ENCODE data around the gene ZNF609. TPM values are rescaled to one million over a fixed set of nuclear protein-coding genes. Genes with fewer than 3 reads are reported as not detected.

ZNF609 gene
- total RNA-seq, 2 donors from 2014 or later = 13.4 to 23.7 TPM

GRCh38 chr15:64581408-64581761, 121.0 kb downstream of the ZNF609 start:
- H3K9me3 ChIP-seq = peaks cover 0 to 17% of the 10 kb centered on the region in 2 donors
- TF ChIP-seq CTCF (IDR thresholded peaks at IDR 0.05) = no peak
- H3K27me3 ChIP-seq = no peaks in the 10 kb centered on the region
- DNase-seq (ENCODE audit: low spot score) = no peak
- H3K4me1 ChIP-seq = peaks cover 0 to 13% of the 10 kb centered on the region in 2 donors
- H3K36me3 ChIP-seq = no peaks in the 10 kb centered on the region
- no peak overlapping the region for H3K4me3 ChIP-seq
- H3K27ac ChIP-seq = no peak overlapping the region

DNA sequence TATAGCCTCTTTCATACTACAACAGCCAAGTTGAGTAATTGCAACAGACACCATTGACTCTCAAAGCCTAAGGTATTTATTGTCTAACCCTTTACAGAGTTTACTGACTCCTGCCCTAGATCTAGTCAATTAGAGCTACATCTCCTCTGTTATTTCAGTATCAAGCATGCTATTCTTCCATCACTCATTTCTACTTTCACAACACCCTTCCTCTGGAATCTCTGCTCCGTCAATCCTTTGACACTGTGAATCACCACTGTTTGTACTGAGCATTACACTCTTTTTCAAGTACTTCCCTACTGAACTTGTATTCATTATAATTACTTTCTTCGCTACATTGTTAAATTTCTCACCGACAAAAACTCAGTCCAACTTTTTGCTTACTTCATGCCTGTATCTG, 121.8 kb downstream of the ZNF609 start:
- Histone ChIP-seq H3K27me3 (no peaks in the 10 kb centered on the region), H3K27ac (no peak overlapping the region), H3K36me3 (no peaks in the 10 kb centered on the region), H3K4me1 (peaks cover 0 to 20% of the 10 kb centered on the region in 2 donors), H3K4me3 (no peak overlapping the region), H3K9me3 (peaks cover 0 to 17% of the 10 kb centered on the region in 2 donors)
- DNase-seq (ENCODE audit: low spot score) = no peak
- no peak for TF ChIP-seq CTCF (IDR thresholded peaks at IDR 0.05)

DNA sequence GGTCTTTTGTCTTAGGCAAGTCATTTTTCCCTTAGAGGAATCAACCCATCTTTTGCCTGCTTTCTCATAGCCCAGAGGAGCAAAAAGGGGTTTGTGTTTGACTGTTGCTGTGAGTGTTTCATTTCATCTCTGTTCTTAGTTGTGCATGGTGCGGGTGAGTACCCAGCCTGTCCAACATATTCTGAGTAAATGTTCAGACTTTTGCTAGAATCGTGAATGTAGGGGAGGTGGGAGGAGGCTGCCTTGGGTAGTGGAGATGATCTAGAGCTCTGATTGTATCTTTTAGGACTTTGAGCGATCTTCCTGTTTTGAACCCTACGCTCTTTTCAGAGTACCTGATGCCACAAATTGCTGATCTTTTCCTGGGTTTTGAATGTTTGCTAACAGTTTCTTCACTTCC, 123.1 kb downstream of the ZNF609 start:
- no peak for TF ChIP-seq CTCF (IDR thresholded peaks at IDR 0.05)
- Histone ChIP-seq H3K27ac (no peak overlapping the region), H3K4me1 (peaks cover 0 to 21% of the 10 kb centered on the region in 2 donors), H3K4me3 (no peak overlapping the region), H3K9me3 (peaks cover 0 to 17% of the 10 kb centered on the region in 2 donors), H3K27me3 (no peaks in the 10 kb centered on the region), H3K36me3 (no peaks in the 10 kb centered on the region)
- DNase-seq (ENCODE audit: low spot score) = no peak

GRCh38 chr15:64583983-64584382, 123.6 kb downstream of the ZNF609 start:
- no peak overlapping the region for H3K27ac ChIP-seq
- H3K4me3 ChIP-seq = no peak overlapping the region
- H3K27me3 ChIP-seq = no peaks in the 10 kb centered on the region
- H3K36me3 ChIP-seq = no peaks in the 10 kb centered on the region
- peaks cover 0 to 17% of the 10 kb centered on the region in 2 donors for H3K9me3 ChIP-seq
- peaks cover 0 to 26% of the 10 kb centered on the region in 2 donors for H3K4me1 ChIP-seq
- no peak for TF ChIP-seq CTCF (IDR thresholded peaks at IDR 0.05)
- DNase-seq (ENCODE audit: low spot score) = no peak

GRCh38 chr15:64586259-64586870, 126.0 kb downstream of the ZNF609 start:
- peaks cover 0 to 1% of the 10 kb centered on the region in 2 donors for H3K9me3 ChIP-seq
- no peak overlapping the region for H3K27ac ChIP-seq
- no peaks in the 10 kb centered on the region for H3K36me3 ChIP-seq

More at GRCh38 chr15:64586259-64586870, 126.0 kb downstream of the ZNF609 start:
- Histone ChIP-seq H3K27me3 (no peaks in the 10 kb centered on the region), H3K4me3 (no peak overlapping the region), H3K4me1 (peaks cover 0 to 30% of the 10 kb centered on the region in 2 donors)
- no peak for TF ChIP-seq CTCF (IDR thresholded peaks at IDR 0.05)
- DNase-seq (ENCODE audit: low spot score) = no peak
